Neural crest cell (in vitro differentiated cells): ENCODE data around the gene MYH14. TPM values are rescaled to one million over a fixed set of nuclear protein-coding genes. Genes with fewer than 3 reads are reported as not detected.
"Not testable (repeated sequence)": the region's sequence is repeated elsewhere in the genome, so short reads cannot be mapped to it uniquely, and the experiment has no call there.

Experiments used
- DNase-seq: peaks from one replicate; pipeline ENCODE4 v3.0.0; 2021; ENCODE audit warnings: low read depth, mixed read lengths, low spot score
- H3K27ac Mint-ChIP-seq: one replicate; pipeline ENCODE4 v1.8.0; 2021; ENCODE audit warnings: mild to moderate bottlenecking, mixed read lengths; ENCODE audit not compliant: unreplicated experiment
- H3K27me3 Mint-ChIP-seq: 2 replicates; pipeline ENCODE4 v1.8.0; 2021; ENCODE audit warnings: low read depth, mild to moderate bottlenecking, mixed read lengths
- H3K36me3 Mint-ChIP-seq: 2 replicates; pipeline ENCODE4 v1.8.0; 2021; ENCODE audit warnings: low read depth, mild to moderate bottlenecking, mixed read lengths
- H3K4me1 Mint-ChIP-seq: 2 replicates; pipeline ENCODE4 v1.8.0; 2021; ENCODE audit warnings: mixed read lengths
- H3K4me3 Mint-ChIP-seq: one replicate; pipeline ENCODE4 v1.8.0; 2021; ENCODE audit warnings: mild to moderate bottlenecking, mixed read lengths
- H3K9me3 Mint-ChIP-seq: 2 replicates; pipeline ENCODE4 v1.8.0; 2021; ENCODE audit warnings: mixed read lengths
- CTCF ChIP-seq: fragments of 200-600 bp; sonication (generic); conservative IDR thresholded peaks from 2 replicates; pipeline ENCODE4 v1.5.0; 2021; ENCODE audit warnings: antibody characterized with exemption, mild to moderate bottlenecking
- total RNA-seq: library from RNA; stranded (reverse); gene quantifications from 2 replicates; pipeline ENCODE4 v1.2.1, GENCODE V29; 2021

MYH14 gene
- total RNA-seq, 1 donor from 2014 or later, result 4.7 TPM

- Mint-ChIP-seq H3K4me3 (peak overlapping the region; percentile 76), H3K9me3 (no peaks in the 10 kb centered on the region), H3K36me3 (peaks cover 3% of the 10 kb centered on the region), H3K4me1 (peaks cover 47% of the 10 kb centered on the region), H3K27ac (no peak overlapping the region), H3K27me3 (peaks cover 70% of the 10 kb centered on the region)
- no peak for TF ChIP-seq CTCF
- DNase-seq, result no peak
Observed at GRCh38 chr19:50327013-50327412, 123.6 kb downstream of the MYH14 start.

DNA sequence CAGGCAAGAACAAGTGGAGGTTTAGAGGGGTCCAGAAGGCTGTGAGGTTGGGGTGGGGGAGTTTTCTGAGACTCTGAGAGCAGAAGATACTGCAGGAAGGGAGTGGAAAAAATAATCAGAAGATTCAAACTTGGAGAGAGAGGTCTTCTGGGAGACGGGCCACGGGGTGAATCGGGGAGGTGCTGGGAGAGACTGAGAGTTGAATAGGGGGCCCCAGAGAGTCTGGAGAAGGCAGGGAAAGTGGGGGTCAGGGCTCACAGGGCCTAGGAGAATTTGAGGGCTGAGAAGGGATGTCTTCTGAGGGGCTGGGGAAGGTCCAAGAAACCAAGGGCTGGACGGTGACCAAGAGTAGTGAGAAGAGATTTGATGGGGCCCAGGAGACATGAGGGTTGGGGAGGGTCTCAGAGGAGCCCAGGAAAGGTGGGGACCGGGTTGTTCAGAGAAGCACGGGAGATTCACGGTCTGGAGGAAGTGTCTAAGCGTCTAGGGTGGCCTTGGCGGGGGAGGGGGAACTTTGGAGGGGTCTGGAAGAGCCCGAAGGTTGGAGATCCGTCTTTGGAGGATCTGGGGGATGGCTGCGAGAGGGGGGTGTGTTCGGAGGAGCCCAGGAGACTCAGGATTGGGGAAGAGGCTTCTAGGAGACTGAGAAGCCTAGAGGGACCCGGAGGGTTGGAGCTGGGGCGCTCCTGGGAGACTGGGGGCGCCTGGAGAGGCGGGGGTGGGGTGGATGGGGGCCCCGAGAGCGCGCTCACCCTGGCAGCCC lies 124.2 kb downstream of the MYH14 start:
- no peak for TF ChIP-seq CTCF
- no peak for DNase-seq
- Mint-ChIP-seq H3K4me1 (peaks cover 47% of the 10 kb centered on the region), H3K27ac (no peak overlapping the region), H3K9me3 (no peaks in the 10 kb centered on the region), H3K36me3 (peaks cover 3% of the 10 kb centered on the region), H3K4me3 (peak overlapping the region; percentile 76), H3K27me3 (peaks cover 70% of the 10 kb centered on the region)

DNA sequence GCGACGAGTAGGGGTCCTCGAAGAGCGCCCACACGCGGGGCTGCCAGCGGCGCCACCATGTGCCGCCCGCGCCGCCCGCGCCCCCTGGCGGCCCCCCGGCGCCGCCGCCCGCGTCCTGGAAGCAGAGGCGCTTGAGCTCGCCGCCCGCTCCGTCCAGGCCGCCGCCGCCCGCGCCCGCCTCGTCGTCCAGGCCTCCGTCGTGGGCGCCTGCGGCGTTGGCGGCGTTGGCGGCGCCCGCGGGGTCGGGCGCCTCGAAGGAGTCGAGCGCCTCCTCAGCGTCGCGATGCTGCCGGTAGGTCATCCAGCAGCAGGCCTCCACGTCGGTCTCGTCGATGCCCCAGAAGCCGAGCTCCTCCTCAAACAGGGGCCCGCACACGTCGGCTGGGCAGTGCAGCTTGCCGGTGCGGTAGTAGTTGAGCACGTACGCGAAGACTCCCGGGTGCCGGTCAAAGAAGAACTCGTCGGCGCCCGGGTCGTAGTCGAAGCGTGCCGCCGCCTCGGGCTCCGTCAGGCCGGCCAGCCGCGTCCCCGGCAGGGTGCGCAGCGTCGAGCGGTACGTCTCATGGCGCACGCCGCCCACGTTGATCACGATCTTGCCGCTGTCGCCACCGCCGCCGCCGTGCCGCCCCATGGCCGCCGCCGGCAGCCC lies 124.9 kb downstream of the MYH14 start:
- Mint-ChIP-seq H3K4me3 (no peak overlapping the region), H3K27me3 (peaks cover 75% of the 10 kb centered on the region), H3K9me3 (no peaks in the 10 kb centered on the region), H3K4me1 (peaks cover 49% of the 10 kb centered on the region), H3K36me3 (peaks cover 3% of the 10 kb centered on the region), H3K27ac (no peak overlapping the region)
- DNase-seq, result no peak
- TF ChIP-seq CTCF, result peak; percentile 49

DNA sequence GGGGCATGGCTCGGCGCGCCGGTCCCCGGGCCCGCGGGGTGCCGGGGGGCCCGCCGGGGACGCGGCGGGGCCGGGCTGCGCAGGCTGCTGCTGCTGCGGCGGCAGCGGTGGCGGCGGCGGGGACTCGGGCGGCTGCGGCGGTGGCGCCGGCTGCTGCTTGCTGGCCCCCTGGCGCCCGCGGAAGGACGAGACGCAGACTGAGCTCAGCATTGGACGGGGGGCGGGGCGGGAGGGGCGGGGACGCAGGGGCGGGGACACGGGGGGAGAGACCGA lies 125.4 kb downstream of the MYH14 start:
- Mint-ChIP-seq H3K36me3 (peaks cover 3% of the 10 kb centered on the region), H3K4me1 (peaks cover 53% of the 10 kb centered on the region), H3K27me3 (peaks cover 76% of the 10 kb centered on the region), H3K4me3 (peak overlapping the region; percentile 89), H3K27ac (no peak overlapping the region), H3K9me3 (no peaks in the 10 kb centered on the region)
- TF ChIP-seq CTCF, result peak; percentile 2
- DNase-seq, result no peak

DNA sequence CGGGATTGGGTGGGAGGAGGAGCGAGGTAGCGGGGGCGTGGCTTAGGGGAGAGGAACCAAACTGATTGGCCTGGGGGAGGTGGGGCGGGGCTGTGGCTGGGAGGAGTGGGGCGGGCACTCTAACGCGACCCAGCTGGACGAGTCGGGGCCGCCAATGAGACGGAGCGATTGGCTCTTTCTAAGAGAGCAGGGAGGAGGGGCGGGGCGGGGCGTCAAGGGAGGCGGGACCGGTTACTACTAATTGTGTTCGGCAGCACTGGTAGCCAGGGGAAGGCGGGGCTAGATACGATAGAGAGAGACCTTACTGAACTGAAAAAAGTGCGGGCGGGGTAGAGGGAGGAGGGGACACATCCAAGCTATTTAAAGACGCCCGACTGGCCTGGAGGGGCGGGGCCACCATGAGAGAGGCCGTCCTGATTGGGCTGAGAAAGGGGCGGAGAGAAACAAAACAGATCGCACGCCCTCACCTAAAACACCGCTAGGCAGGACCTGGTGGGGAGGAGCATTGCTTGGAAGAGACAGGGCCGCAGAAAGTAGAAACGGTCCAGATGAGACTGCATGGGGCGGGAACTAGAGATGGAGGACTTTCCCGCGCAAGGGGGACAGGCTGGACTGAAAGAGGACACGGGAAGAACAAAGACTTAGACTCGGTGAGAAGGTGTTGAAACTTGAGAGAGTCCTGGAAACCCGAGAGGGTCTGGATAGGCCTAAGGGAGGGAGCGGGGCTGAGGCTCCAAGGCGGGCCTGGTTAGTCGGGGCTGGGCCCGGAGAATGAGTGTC lies 125.9 kb downstream of the MYH14 start, which contains the start of gene KCNC3:
TSS of gene KCNC3 (minus strand) at position 232 of the 780 bp plus-strand sequence. CDS start 295 bp downstream, outside the sequence.
- Mint-ChIP-seq H3K9me3 (no peaks in the 10 kb centered on the region), H3K27me3 (peaks cover 76% of the 10 kb centered on the region)

DNA sequence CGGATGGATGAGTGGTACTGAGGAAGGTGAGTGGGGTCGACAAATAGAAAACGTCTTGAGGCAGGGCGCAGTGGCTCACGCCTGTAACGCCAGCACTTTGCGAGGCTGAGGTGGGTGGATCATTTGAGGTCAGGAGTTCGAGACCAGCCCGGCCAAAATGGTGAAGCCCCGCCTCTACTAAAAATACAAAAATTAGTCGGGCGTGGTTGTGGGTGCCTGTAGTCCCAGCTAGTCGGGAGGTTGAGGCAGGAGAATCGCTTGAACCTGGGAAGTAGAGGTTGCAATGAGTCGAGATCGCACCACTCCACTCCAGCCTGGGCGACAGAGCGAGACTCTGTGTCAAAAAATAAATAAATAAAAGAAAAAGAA lies 126.5 kb downstream of the MYH14 start:
- peaks cover 70% of the 10 kb centered on the region for H3K27me3 Mint-ChIP-seq
- peak overlapping the region; percentile 98 for H3K27ac Mint-ChIP-seq
- not testable (repeated sequence) for H3K9me3 Mint-ChIP-seq, H3K36me3 Mint-ChIP-seq, DNase-seq
- peaks cover 51% of the 10 kb centered on the region for H3K4me1 Mint-ChIP-seq
- H3K4me3 Mint-ChIP-seq, result peak overlapping the region; percentile 89

More for the DNA sequence above, 125.9 kb downstream of the MYH14 start, which contains the start of gene KCNC3:
- Mint-ChIP-seq H3K4me1 (peaks cover 57% of the 10 kb centered on the region), H3K27ac (peak within 1 kb of the TSS; percentile 98), H3K4me3 (peak within 1 kb of the TSS; percentile 89), H3K36me3 (peaks cover 3% of the 10 kb centered on the region)
- DNase-seq, result peak; percentile 99
- no peak for TF ChIP-seq CTCF
